ENCODE results near the gene ZNF512B. TPM values are rescaled to one million over a fixed set of nuclear protein-coding genes. Genes with fewer than 3 reads are reported as not detected.

ZNF512B gene
- total RNA-seq, 2 experiments from 2014 or later: 19.3 to 21.4 TPM

DNA sequence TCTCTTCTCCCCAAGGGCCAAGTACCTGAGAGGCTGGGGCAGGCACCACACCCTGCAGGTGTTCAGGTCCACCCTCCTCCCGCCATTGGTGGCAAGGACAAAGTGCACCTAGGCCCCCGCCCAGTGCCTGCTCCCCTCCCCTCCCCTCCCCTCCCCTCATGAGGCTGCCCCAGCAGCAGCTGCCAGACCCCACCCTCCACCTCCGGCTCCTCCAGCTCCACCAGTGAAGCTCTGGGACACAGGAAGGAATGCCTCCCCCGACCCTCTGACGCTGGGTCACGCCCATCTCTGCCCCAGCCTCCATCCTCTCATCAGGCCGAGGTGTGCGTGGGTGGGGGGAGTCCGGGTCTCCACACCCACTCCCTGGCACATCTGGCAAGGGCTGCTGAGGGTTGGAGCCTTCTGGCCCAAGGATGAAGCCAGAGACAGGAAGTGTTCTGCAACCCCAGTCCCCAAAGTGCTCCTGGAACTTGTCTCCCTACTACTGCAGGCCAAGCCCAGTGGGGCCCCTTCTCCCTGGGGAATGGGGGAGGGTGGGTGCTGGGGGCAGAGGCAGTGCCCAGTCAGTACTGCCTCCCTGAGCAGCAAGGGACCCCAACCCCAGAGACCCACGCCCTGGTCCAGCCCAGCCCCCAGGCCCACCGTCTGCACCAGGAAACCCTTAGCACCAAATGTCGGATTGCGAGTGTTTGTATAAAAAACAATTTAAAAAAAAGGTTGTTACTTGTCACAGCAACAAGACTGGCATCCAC lies 11.9 kb downstream of the ZNF512B start:
- POLR2A ChIA-PET: interaction anchor here (0.6 kb wide), 1 partner anchor 79 kb away, joined by 3 read pairs; no protein-coding TSS in a partner anchor
- DNase-seq: no peak
- CTCF ChIA-PET: interaction anchor here (0.7 to 2.0 kb wide), 4 partner anchors 79 to 420 kb away, joined by 3 to 8 read pairs (median 4); partner anchors contain the start of gene PTK6
- peak overlapping the region; percentile 87 for H3K27ac Mint-ChIP-seq
- H3K4me1 Mint-ChIP-seq: peaks cover 34% of the 10 kb centered on the region
- H3K27me3 Mint-ChIP-seq: no peaks in the 10 kb centered on the region
- no peak overlapping the region for H3K4me3 Mint-ChIP-seq
- H3K9me3 Mint-ChIP-seq: no peaks in the 10 kb centered on the region
- peaks cover 7% of the 10 kb centered on the region for H3K36me3 Mint-ChIP-seq (ENCODE audit: low read depth)

DNA sequence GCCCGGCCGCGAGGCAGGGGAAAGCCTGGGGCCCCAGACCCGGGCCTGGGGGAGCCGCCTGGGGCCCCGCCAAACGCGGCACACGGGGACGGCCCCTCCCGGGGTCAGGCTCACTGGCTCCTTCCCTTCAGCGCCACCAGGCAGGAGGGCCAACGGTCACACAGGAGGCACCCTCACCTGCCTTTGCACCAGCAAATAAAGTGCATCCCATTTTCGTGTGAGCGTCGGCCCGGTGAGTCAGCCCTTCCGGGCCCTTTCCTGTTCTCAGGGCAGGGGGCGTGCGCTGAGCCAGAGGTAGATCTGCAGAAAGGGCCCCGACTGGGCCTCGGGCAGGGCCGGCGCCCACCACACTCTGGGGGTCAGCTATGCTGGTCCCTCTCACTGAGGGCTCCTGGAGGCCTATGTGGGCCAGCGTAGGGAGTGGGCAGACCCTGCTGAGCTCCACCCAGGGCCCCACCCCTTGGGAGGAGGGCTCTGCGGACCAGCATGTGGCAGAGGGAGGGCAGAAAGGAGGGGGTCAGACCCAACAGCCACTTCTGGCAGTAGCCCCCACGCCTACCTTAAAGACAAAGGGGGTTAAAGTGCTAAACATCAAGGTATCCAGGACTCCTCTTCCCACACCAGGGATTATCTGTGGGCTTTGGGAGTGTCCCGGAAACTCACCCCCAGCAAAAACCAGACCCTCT lies 12.6 kb downstream of the ZNF512B start:
- peaks cover 6% of the 10 kb centered on the region for H3K36me3 Mint-ChIP-seq (ENCODE audit: low read depth)
- no peaks in the 10 kb centered on the region for H3K9me3 Mint-ChIP-seq

DNA sequence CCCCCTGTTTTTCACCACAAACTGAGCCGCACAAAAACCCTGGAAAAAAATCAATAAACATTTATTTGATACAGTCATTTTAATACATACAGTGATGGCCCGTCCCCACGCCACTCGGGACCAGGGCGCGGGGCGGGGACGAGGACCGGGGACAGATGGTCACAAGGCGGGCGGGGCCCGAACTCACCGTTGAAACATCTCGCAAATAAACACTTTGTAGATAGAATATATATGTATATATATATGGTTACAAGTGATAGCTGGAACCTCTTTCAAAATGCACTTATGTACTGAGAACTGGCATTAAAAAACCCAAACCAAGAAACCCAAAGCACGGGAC lies 13.1 kb downstream of the ZNF512B start:
- H3K4me3 Mint-ChIP-seq: peak overlapping the region; percentile 77
- DNase-seq: no peak
- H3K36me3 Mint-ChIP-seq (ENCODE audit: low read depth): peaks cover 5% of the 10 kb centered on the region
- H3K9me3 Mint-ChIP-seq: no peaks in the 10 kb centered on the region
- ChIA-PET CTCF (interaction anchor here (1.0 to 2.0 kb wide), 7 partner anchors 11 to 419 kb away, joined by 3 to 8 read pairs (median 5); partner anchors contain the start of genes PRPF6, PTK6 and SAMD10), POLR2A (interaction anchor here (0.6 to 0.7 kb wide), 2 partner anchors 21 to 516 kb away, joined by 3 read pairs; no protein-coding TSS in a partner anchor)
- no peaks in the 10 kb centered on the region for H3K27me3 Mint-ChIP-seq
- peak overlapping the region; percentile 86 for H3K27ac Mint-ChIP-seq
- peaks cover 40% of the 10 kb centered on the region for H3K4me1 Mint-ChIP-seq

More for the DNA sequence above, 12.6 kb downstream of the ZNF512B start:
- Mint-ChIP-seq H3K27me3 (no peaks in the 10 kb centered on the region), H3K27ac (peak overlapping the region; percentile 87), H3K4me1 (peaks cover 37% of the 10 kb centered on the region), H3K4me3 (peak overlapping the region; percentile 65)
- POLR2A ChIA-PET: interaction anchor here (0.6 kb wide), 1 partner anchor 80 kb away, joined by 3 read pairs; no protein-coding TSS in a partner anchor
- CTCF ChIA-PET: interaction anchor here (0.7 to 2.0 kb wide), 6 partner anchors 14 to 420 kb away, joined by 3 to 8 read pairs (median 4); partner anchors contain the start of gene PTK6
- peak; percentile 70 for DNase-seq

DNA sequence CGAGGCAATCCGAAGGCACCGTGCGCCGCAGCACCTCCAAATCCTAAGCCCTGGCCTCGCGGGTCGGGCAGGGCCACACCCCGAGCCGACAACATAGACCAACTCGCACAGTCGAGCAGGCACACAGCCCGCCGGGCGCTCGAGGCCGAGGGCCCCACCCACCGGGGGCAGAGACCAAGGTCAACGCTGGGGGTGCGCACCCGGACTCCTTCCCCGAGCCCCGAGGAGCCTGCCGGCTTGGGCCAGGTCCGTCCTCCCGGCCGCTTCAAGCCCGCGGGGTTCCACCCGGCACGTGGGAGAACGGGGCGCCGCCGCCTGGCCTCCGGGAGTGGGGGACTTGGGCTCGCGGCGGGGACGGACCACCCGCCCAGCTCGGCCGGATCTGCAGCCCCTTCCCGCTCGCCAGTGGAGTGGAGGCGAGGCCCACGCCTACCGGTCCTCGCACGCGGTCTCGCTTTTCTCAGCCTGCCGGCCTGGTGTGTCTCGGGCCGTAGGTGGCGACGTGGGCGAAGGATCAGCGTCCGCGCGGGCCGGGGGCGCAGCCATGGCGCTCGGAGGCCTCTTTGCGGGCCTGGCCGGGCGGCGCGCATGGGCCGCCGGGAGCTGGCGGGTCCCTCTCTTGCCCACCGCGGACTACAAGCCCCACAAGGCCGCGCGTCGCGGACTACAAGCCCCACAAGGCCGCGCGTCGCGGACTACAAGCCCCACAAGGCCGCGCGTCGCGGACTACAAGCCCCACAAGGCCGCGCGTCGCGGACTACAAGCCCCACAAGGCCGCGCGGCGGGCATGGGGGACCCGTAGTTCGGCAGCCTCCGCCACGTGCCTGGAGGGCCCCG lies 13.7 kb downstream of the ZNF512B start, which contains the start of gene UCKL1:
TSS of gene UCKL1 (minus strand) at position 590 of the 837 bp plus-strand sequence. CDS start at position 546, 44 bp downstream.
- peaks cover 3% of the 10 kb centered on the region for H3K36me3 Mint-ChIP-seq (ENCODE audit: low read depth)

DNA sequence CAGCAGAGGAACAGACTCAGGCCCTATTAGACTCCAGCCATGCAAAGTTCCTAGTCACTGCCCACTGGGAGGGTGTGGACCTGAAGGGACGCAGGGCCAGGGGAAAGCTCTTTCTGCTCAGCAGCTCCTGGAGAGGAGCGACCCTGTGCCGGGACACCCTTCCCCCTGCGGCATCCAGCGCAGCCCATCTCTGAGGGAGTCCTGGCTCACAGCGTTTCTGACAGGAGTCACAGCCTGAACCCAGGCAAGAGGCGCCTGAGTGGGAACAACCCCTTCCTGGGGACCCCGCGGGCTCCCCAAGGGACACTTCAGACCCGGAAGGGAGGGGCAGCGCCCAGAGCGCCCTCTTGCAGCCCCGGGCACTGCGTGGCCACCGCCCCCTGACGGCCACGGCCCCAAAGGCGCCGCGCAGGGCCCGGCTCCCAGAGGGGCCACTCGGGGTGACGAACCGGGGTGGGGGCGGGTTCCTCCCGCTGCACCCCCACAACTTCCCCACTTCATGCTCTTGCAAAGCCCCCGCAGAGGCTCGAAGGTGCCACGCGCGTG lies 14.4 kb downstream of the ZNF512B start:
- CTCF ChIA-PET: interaction anchor here (0.6 to 1.2 kb wide), 4 partner anchors 13 to 161 kb away, joined by 3 read pairs; no protein-coding TSS in a partner anchor
- peak; percentile 42 for DNase-seq
- H3K36me3 Mint-ChIP-seq (ENCODE audit: low read depth): peaks cover 3% of the 10 kb centered on the region
- POLR2A ChIA-PET: no interaction called here
- no peaks in the 10 kb centered on the region for H3K9me3 Mint-ChIP-seq
- H3K27ac Mint-ChIP-seq: peak overlapping the region; percentile 83
- peak overlapping the region; percentile 79 for H3K4me3 Mint-ChIP-seq
- H3K27me3 Mint-ChIP-seq: no peaks in the 10 kb centered on the region
- peaks cover 42% of the 10 kb centered on the region for H3K4me1 Mint-ChIP-seq

More for the DNA sequence above, 13.7 kb downstream of the ZNF512B start, which contains the start of gene UCKL1:
- peak; percentile 91 for DNase-seq
- Mint-ChIP-seq H3K9me3 (no peaks in the 10 kb centered on the region), H3K4me3 (peak within 1 kb of the TSS; percentile 79), H3K4me1 (peaks cover 42% of the 10 kb centered on the region), H3K27me3 (no peaks in the 10 kb centered on the region), H3K27ac (peak within 1 kb of the TSS; percentile 87)
- CTCF ChIA-PET: interaction anchor here (1.0 to 2.0 kb wide), 7 partner anchors 12 to 419 kb away, joined by 3 to 8 read pairs (median 5); partner anchors contain the start of genes PRPF6, PTK6 and SAMD10
- POLR2A ChIA-PET: interaction anchor here (0.6 to 0.7 kb wide), 2 partner anchors 22 to 516 kb away, joined by 3 read pairs; no protein-coding TSS in a partner anchor

DNA sequence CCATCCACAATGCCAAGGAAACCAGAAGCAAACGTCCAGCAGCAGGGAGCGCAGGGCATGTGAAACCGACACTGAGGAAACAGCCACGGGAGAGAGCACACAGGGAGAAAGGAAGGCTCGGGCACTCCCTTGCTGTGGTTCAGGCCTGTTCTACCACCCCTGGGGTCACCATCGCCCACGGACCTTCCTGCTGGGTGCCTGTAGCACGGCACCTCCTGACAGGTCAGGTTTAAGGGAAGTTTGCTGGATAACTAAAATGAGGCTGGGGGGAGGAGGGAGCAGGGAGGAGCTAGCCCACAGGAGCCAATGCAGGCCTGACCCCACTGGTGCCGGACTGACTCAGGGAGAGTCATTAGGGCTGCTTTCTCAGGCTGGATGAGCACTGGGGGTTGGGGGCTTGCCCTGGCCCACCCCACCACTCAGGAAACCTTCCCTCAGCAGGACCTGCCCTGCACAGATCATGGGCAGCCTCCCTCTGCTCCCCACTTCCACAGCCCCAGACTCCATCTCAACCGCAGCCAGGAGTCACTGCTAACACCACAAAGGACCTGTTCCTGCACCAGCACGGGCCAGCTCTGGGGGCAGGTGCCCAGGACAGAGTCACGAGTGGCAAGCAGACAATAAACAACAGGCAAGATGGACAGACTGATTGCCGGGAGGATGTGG lies 15.8 kb downstream of the ZNF512B start:
- H3K27ac Mint-ChIP-seq: no peak overlapping the region
- no peaks in the 10 kb centered on the region for H3K27me3 Mint-ChIP-seq
- ChIA-PET CTCF (interaction anchor here (0.7 to 1.6 kb wide), 3 partner anchors 27 to 187 kb away, joined by 3 read pairs; partner anchors contain the start of gene PRPF6), POLR2A (no interaction called here)
- peaks cover 54% of the 10 kb centered on the region for H3K4me1 Mint-ChIP-seq
- DNase-seq: no peak
- peak overlapping the region; percentile 79 for H3K4me3 Mint-ChIP-seq
- H3K36me3 Mint-ChIP-seq (ENCODE audit: low read depth): peaks cover 3% of the 10 kb centered on the region
- no peaks in the 10 kb centered on the region for H3K9me3 Mint-ChIP-seq

DNA sequence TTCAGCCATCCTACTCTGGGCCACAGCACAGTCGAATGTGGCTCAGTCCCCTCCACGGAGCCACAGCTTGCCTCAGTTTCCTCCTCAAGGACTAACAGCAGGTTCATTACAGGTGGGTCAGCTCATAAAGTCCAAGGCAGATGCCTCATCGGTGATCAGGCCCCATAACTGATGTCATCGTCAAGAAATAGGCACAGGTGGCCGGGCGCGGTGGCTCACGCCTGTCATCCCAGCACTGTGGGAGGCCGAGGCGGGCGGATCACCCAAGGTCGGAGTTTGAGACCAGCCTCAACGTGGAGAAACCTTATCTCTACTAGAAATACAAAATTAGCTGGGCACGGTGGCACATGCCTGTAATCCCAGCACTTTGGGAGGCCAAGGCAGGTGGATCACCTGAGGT lies 17.0 kb downstream of the ZNF512B start:
- CTCF ChIA-PET: interaction anchor here (0.7 to 1.6 kb wide), 4 partner anchors 10 to 186 kb away, joined by 3 to 7 read pairs (median 4); partner anchors contain the start of gene SAMD10
- POLR2A ChIA-PET: no interaction called here
- H3K27me3 Mint-ChIP-seq: no peaks in the 10 kb centered on the region
- H3K4me3 Mint-ChIP-seq: no peak overlapping the region
- H3K36me3 Mint-ChIP-seq (ENCODE audit: low read depth): peaks cover 5% of the 10 kb centered on the region
- DNase-seq: no peak
- H3K4me1 Mint-ChIP-seq: peaks cover 58% of the 10 kb centered on the region
- H3K27ac Mint-ChIP-seq: no peak overlapping the region
- H3K9me3 Mint-ChIP-seq: no peaks in the 10 kb centered on the region

DNA sequence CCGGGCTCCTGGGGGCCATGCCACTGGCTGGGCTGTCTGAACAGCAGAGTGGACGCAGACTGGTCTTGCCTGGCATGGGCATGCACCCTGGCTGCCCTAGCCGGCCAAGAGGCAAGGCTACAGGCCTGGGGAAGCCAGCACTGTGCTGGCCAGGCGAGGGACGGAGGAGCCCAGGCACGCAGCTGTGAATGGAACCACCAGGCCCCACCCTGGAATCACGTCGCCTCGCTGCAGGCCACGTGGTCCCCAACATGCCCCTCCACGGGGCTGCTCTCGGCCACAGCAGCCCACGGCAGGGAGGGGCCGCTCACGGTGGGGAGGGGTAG lies 17.6 kb downstream of the ZNF512B start:
- peaks cover 58% of the 10 kb centered on the region for H3K4me1 Mint-ChIP-seq
- no peaks in the 10 kb centered on the region for H3K27me3 Mint-ChIP-seq
- CTCF ChIA-PET: interaction anchor here (1.4 to 1.6 kb wide), 3 partner anchors 9 to 86 kb away, joined by 3 to 7 read pairs (median 4); partner anchors contain the start of gene SAMD10
- POLR2A ChIA-PET: no interaction called here
- H3K36me3 Mint-ChIP-seq (ENCODE audit: low read depth): peaks cover 5% of the 10 kb centered on the region
- DNase-seq: no peak
- no peak overlapping the region for H3K4me3 Mint-ChIP-seq
- H3K27ac Mint-ChIP-seq: no peak overlapping the region
- H3K9me3 Mint-ChIP-seq: no peaks in the 10 kb centered on the region

DNA sequence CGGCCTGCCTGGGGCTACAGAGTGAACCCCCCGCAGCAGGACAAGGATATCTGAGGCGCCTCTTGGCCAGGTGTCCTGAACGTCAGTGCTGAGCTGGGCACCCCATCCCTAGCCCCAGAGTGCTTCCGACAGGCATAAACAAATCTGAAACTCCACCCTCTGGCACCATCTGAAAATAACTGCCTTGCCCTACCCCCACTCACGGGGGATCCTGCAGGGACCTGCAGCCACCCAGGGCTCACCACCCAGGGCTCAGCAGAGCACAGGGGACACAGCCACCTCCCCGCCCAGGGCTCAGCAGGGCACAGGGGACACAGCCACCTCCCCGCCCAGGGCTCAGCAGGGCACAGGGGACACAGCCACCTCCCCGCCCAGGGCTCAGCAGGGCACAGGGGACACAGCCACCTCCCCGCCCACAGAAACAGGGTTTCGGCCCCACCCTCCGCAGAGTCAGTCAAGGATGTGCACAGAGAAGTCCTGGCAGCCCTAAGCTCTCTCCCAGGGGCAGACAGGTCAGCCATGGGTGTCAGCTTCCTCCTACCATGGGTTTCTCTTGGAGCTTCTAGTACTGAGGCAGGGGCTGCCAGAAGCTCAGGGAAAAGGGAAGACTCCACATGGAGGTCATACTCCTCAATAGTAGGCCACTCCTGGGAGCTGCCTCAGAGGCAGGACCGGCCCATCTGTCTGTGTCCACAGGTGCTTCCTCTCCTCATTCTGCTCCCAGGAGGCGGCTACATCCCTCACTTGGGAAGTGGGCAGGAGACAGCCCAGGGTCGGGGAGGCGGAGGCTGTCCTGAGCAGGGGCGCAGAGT lies 18.1 kb downstream of the ZNF512B start:
- Mint-ChIP-seq H3K27ac (peak overlapping the region; percentile 9), H3K9me3 (no peaks in the 10 kb centered on the region), H3K36me3 (ENCODE audit: low read depth) (peaks cover 5% of the 10 kb centered on the region), H3K27me3 (no peaks in the 10 kb centered on the region), H3K4me1 (peaks cover 60% of the 10 kb centered on the region), H3K4me3 (no peak overlapping the region)
- CTCF ChIA-PET: interaction anchor here (1.0 to 1.5 kb wide), 3 partner anchors 9 to 414 kb away, joined by 4 to 7 read pairs (median 5); partner anchors contain the start of genes PTK6 and SAMD10
- no peak for DNase-seq
- POLR2A ChIA-PET: no interaction called here

DNA sequence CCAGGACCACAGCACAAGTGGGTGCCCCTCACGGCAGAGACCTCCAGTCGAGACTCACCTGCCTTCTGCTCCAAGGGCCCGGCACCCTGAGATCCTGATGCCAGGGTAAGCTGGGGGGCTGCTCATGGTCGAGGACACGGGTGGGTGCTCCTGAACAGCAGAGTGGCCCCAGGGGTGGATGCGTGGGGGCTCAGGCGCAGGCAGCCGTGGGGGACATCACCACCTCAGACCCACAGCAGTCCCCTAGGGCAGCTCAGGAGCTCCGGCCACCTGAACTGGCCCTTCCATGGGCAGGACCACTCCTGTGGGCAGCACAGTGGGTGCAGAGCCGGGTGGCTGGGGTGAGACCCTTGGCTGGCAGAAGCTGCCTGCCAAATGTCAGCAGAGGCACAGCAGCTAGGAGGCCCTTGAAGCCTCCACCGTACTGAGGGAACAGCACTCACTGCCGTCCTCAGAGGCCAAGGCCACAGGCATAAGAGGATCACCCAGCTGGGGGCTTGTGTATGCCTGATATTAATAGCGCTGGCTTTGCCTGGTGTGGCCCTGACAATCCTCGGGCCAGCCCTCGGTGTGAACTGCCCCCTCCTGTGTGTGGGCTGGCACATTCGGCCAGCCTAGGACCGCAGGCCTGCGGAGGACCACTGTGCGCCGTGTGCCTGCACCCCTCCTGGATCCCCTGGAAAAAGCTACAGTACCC lies 18.9 kb downstream of the ZNF512B start:
- H3K36me3 Mint-ChIP-seq (ENCODE audit: low read depth): peaks cover 5% of the 10 kb centered on the region
- H3K27ac Mint-ChIP-seq: no peak overlapping the region
- CTCF ChIA-PET: interaction anchor here (1.0 kb wide), 1 partner anchor 414 kb away, joined by 5 read pairs; the partner anchor contains the start of gene PTK6
- no peak overlapping the region for H3K4me3 Mint-ChIP-seq
- no peaks in the 10 kb centered on the region for H3K27me3 Mint-ChIP-seq
- H3K4me1 Mint-ChIP-seq: peaks cover 60% of the 10 kb centered on the region
- POLR2A ChIA-PET: no interaction called here
- DNase-seq: no peak
- no peaks in the 10 kb centered on the region for H3K9me3 Mint-ChIP-seq
